ENCODE measurements around the gene RPS19BP1. TPM values are rescaled to one million over a fixed set of nuclear protein-coding genes. Genes with fewer than 3 reads are reported as not detected.
A peak's percentile ranks its signal among the peaks of the same experiment; 100 is the strongest.

The RPS19BP1 gene
- total RNA-seq, 1 donor from 2014 or later = 27.7 TPM

GRCh38 chr22:39559456-39560105 is 27.0 kb upstream of the RPS19BP1 start:
- Mint-ChIP-seq H3K9me3 (no peaks in the 10 kb centered on the region), H3K27me3 (ENCODE audit: insufficient read depth, low read depth) (peaks cover 44% of the 10 kb centered on the region)
- no peak overlapping the region for H3K4me3 ChIP-seq

GRCh38 chr22:39558950-39559349 is 26.4 kb upstream of the RPS19BP1 start:
- peaks cover 13% of the 10 kb centered on the region for H3K4me1 Mint-ChIP-seq
- Histone ChIP-seq H3K4me2 (no peak overlapping the region), H3K4me1 (peaks cover 4% of the 10 kb centered on the region), H3K4me3 (no peak overlapping the region), H3K27me3 (peaks cover 94% of the 10 kb centered on the region), H3K27ac (no peak overlapping the region), H3F3A (ENCODE audit: low read depth) (peaks cover 10% of the 10 kb centered on the region), H3K36me3 (no peaks in the 10 kb centered on the region), H3K79me2 (ENCODE audit: low read depth) (no peaks in the 10 kb centered on the region), H4K20me1 (ENCODE audit: low read depth) (peaks cover 24% of the 10 kb centered on the region), H3K9me3 (ENCODE audit: low read depth) (no peaks in the 10 kb centered on the region), H3K9ac (no peak overlapping the region), H2AFZ (replicated peaks) (no peak overlapping the region)
- H3K27ac Mint-ChIP-seq = no peak overlapping the region
- no peaks in the 10 kb centered on the region for H3K9me3 Mint-ChIP-seq
- no peak for DNase-seq (ENCODE audit: low spot score)
- H3K36me3 Mint-ChIP-seq = no peaks in the 10 kb centered on the region
- TF ChIP-seq EZH2 (IDR thresholded peaks at IDR 0.05) = no peak
- TF ChIP-seq CTCF (IDR thresholded peaks at IDR 0.05) = no peak
- TF ChIP-seq EZH2phosphoT487 (IDR thresholded peaks at IDR 0.05) = no peak
- peak overlapping the region; percentile 74 for H3K4me3 Mint-ChIP-seq
- H3K27me3 Mint-ChIP-seq (ENCODE audit: insufficient read depth, low read depth) = peaks cover 44% of the 10 kb centered on the region

More at GRCh38 chr22:39559456-39560105, 27.0 kb upstream of the RPS19BP1 start:
- peaks cover 14% of the 10 kb centered on the region for H3F3A ChIP-seq (ENCODE audit: low read depth)
- no peak for TF ChIP-seq EZH2 (IDR thresholded peaks at IDR 0.05)
- no peak for TF ChIP-seq EZH2phosphoT487 (IDR thresholded peaks at IDR 0.05)
- peak; percentile 65 for TF ChIP-seq CTCF (IDR thresholded peaks at IDR 0.05)
- H3K27me3 ChIP-seq = peaks cover 87% of the 10 kb centered on the region
- Mint-ChIP-seq H3K4me1 (peaks cover 9% of the 10 kb centered on the region), H3K36me3 (no peaks in the 10 kb centered on the region), H3K4me3 (no peak overlapping the region), H3K27ac (no peak overlapping the region)
- DNase-seq (ENCODE audit: low spot score) = peak; percentile 67
- H3K36me3 ChIP-seq = no peaks in the 10 kb centered on the region
- H3K79me2 ChIP-seq (ENCODE audit: low read depth) = no peaks in the 10 kb centered on the region
- H3K9ac ChIP-seq = no peak overlapping the region
- H3K27ac ChIP-seq = no peak overlapping the region
- H4K20me1 ChIP-seq (ENCODE audit: low read depth) = peaks cover 24% of the 10 kb centered on the region
- no peak overlapping the region for H2AFZ ChIP-seq (replicated peaks)
- H3K4me1 ChIP-seq = peaks cover 4% of the 10 kb centered on the region
- no peaks in the 10 kb centered on the region for H3K9me3 ChIP-seq (ENCODE audit: low read depth)
- no peak overlapping the region for H3K4me2 ChIP-seq

- H3K36me3 ChIP-seq = no peaks in the 10 kb centered on the region
- peaks cover 99% of the 10 kb centered on the region for H3K27me3 ChIP-seq
- H3K4me1 ChIP-seq = peaks cover 4% of the 10 kb centered on the region
- H3K9ac ChIP-seq = no peak overlapping the region
- peaks cover 4% of the 10 kb centered on the region for H3F3A ChIP-seq (ENCODE audit: low read depth)
- no peaks in the 10 kb centered on the region for H3K36me3 Mint-ChIP-seq
- H3K79me2 ChIP-seq (ENCODE audit: low read depth) = no peaks in the 10 kb centered on the region
- peak overlapping the region; percentile 81 for H3K4me3 Mint-ChIP-seq
- peak; percentile 50 for DNase-seq (ENCODE audit: low spot score)
- H3K4me1 Mint-ChIP-seq = peaks cover 13% of the 10 kb centered on the region
- peaks cover 44% of the 10 kb centered on the region for H3K27me3 Mint-ChIP-seq (ENCODE audit: insufficient read depth, low read depth)
- no peaks in the 10 kb centered on the region for H3K9me3 ChIP-seq (ENCODE audit: low read depth)
- H3K4me2 ChIP-seq = peak overlapping the region; percentile 83
- peak overlapping the region; percentile 53 for H3K4me3 ChIP-seq
- H4K20me1 ChIP-seq (ENCODE audit: low read depth) = peaks cover 24% of the 10 kb centered on the region
- H3K9me3 Mint-ChIP-seq = no peaks in the 10 kb centered on the region
- no peak overlapping the region for H3K27ac Mint-ChIP-seq
- H2AFZ ChIP-seq (replicated peaks) = no peak overlapping the region
- H3K27ac ChIP-seq = no peak overlapping the region
- TF ChIP-seq CTCF (IDR thresholded peaks at IDR 0.05) (no peak), EZH2 (IDR thresholded peaks at IDR 0.05) (peak; percentile 83), EZH2phosphoT487 (IDR thresholded peaks at IDR 0.05) (peak; percentile 62)
Measured at GRCh38 chr22:39558254-39558727, 25.7 kb upstream of the RPS19BP1 start.
